Suprapubic skin (tissue), 4 donors: Measurements from ENCODE around the gene MAMLD1. TPM values are rescaled to one million over a fixed set of nuclear protein-coding genes. Genes with fewer than 3 reads are reported as not detected.

Experiments
- DNase-seq, 2 donors: peaks; one replicate each; pipeline ENCODE4 v3.0.0-alpha.2; 2019; ENCODE audit warnings: low spot score in 2 of 2
- H3K27ac ChIP-seq: fragments of 200-600 bp; sonication (generic); one replicate; pipeline ENCODE4 v1.5.1; 2019
- H3K27me3 ChIP-seq: fragments of 200-600 bp; sonication (generic); one replicate; pipeline ENCODE4 v1.5.1; 2019
- H3K36me3 ChIP-seq: fragments of 200-600 bp; sonication (generic); one replicate; pipeline ENCODE4 v1.5.1; 2019
- H3K4me1 ChIP-seq: fragments of 200-600 bp; sonication (generic); one replicate; pipeline ENCODE4 v1.5.1; 2019
- H3K4me3 ChIP-seq: fragments of 200-600 bp; sonication (generic); one replicate; pipeline ENCODE4 v1.5.1; 2019; ENCODE audit warnings: mild to moderate bottlenecking
- H3K9me3 ChIP-seq: fragments of 200-600 bp; sonication (generic); one replicate; pipeline ENCODE4 v1.5.1; 2019
- EP300 ChIP-seq: sonication (generic); formaldehyde crosslinking; IDR thresholded peaks from one replicate; pipeline ENCODE4 v1.6.1; 2017; ENCODE audit warnings: antibody characterized with exemption
- POLR2A ChIP-seq, 2 donors: fragments of 450-650 bp; IDR thresholded peaks; one replicate each; pipeline ENCODE4 v1.6.1; 2017; ENCODE audit warnings: antibody characterized with exemption in 2 of 2, mild to moderate bottlenecking in 2 of 2, moderate library complexity in 2 of 2
- POLR2AphosphoS5 ChIP-seq, 3 donors: sonication (generic); formaldehyde crosslinking; IDR thresholded peaks; one replicate each; pipeline ENCODE4 v1.6.1; 2017; ENCODE audit warnings: antibody characterized with exemption in 3 of 3
- WGBS: methylation state at CpG from one replicate; pipeline ENCODE4 v1.1.5; 2018; 5-methylcytosine and 5-hydroxymethylcytosine counted together
- total RNA-seq, 4 donors: library from RNA; depleted of rRNA; stranded (reverse); fragments of >200 nt; gene quantifications; one replicate each; pipeline ENCODE4 v1.1.0, GENCODE V29; 2016
- TF ChIP-seq, protein P1 (sequence below), 2 donors: fragments of 200-600 bp in 1 of 2; fragments of 450-650 bp in 1 of 2; sonication (generic) in 1 of 2; IDR thresholded peaks; one replicate each; pipeline ENCODE4 v1.5.1; 2016 to 2019; ENCODE audit warnings: antibody characterized with exemption in 2 of 2, mild to moderate bottlenecking in 1 of 2, moderate library complexity in 1 of 2

Gene MAMLD1
- total RNA-seq, 4 donors from 2014 or later = 0.68 to 4.5 (median 3.4) TPM

DNA sequence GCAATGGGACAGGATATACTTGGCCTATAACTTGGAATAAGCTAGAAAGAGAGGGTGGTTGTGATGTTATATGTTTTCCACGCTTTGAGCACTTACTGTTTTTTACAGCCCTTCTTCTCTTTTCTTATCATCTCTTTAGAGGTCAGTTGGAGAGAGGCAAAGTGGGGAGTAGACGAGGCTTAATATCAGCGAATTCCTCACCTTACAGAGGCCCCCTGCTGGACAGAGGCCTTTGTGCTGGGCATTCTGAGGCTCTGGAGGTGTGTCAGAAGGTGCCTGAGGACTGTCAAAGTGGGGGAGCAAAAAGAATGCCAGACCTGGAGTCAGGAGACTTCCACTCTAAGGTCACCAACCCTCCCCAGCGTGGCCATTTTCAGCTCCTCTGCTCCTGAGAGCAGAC lies 42.5 kb downstream of the MAMLD1 start:
- no peaks in the 10 kb centered on the region for H3K36me3 ChIP-seq
- no peak for DNase-seq
- no peak overlapping the region for H3K27ac ChIP-seq
- H3K27me3 ChIP-seq = no peaks in the 10 kb centered on the region
- no peaks in the 10 kb centered on the region for H3K9me3 ChIP-seq
- H3K4me3 ChIP-seq = no peak overlapping the region
- TF ChIP-seq POLR2A (IDR thresholded peaks at IDR 0.05) = no peak
- WGBS = 57% methylated on average over 4 of the region's 4 CpGs
- no peaks in the 10 kb centered on the region for H3K4me1 ChIP-seq

DNA sequence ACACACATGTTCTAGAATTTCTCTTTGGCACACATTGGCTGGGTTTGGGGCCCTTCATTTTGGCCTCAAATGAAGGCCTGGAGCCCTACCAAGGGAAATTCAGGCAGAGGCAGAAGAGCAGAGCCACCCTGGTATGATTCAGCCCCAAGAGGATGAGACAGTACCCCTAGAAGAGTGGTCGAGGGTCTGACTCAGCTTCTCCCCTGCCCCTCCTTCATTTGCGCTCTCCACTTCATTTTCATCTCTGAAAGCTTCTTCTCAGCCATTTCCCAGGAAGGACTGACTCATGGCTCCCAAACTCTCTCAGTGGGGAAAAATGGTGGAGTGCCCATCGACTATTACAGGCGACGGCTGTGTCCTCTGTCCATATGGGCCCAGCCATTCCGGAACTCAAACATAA lies 43.5 kb downstream of the MAMLD1 start:
- no peak for DNase-seq
- Histone ChIP-seq H3K27me3 (no peaks in the 10 kb centered on the region), H3K9me3 (no peaks in the 10 kb centered on the region), H3K4me3 (no peak overlapping the region), H3K4me1 (no peaks in the 10 kb centered on the region), H3K27ac (no peak overlapping the region), H3K36me3 (no peaks in the 10 kb centered on the region)
- WGBS = 84% methylated on average over 6 of the region's 6 CpGs
- no peak for TF ChIP-seq EP300
- no peak for TF ChIP-seq POLR2A (IDR thresholded peaks at IDR 0.05)
- no peak for TF ChIP-seq POLR2AphosphoS5 (IDR thresholded peaks at IDR 0.05)

DNA sequence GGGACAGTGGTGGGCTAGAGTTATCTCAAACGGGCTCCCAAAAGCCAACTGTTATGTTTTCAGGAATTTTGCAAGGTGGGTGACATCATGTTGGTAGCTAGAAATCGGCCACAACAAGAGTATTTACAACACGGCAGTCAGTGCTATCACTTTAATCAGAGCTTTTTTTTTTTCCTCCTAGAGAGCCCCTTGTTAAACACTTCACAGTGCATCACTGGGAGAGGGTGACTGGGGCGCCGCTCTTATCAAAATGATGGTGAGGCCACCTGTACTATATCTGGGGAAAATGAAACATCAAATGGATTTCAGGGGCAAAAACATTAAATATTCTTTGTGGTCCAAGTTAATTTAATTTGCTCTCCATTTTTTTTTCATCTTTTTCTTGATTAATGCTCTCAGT lies 44.9 kb downstream of the MAMLD1 start:
- WGBS = 74% methylated on average over 5 of the region's 5 CpGs

DNA sequence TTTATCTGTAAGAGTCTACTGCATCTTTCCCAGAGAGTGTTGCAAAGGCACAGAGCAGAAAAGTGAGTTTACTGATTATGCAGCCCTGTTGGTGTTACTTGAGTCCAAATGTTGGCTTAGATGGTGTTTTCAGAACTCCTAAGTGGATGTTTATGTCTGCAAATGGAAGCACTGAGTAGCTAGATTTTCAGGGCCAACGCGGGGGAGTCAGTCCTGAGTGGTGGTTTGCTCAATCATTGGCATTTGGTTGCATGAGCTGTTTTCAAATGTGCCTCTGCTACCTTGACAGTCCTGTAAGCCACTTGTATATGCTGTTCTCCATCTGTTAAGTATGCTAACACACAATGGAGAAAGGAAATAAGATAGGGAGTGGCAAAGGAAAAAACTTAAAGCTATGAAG lies 45.4 kb downstream of the MAMLD1 start:
- WGBS = 84% methylated on average over 2 of the region's 2 CpGs
- Histone ChIP-seq H3K27me3 (no peaks in the 10 kb centered on the region), H3K4me1 (no peaks in the 10 kb centered on the region), H3K9me3 (no peaks in the 10 kb centered on the region), H3K36me3 (no peaks in the 10 kb centered on the region), H3K27ac (no peak overlapping the region), H3K4me3 (no peak overlapping the region)
- no peak for DNase-seq
- TF ChIP-seq POLR2AphosphoS5 (IDR thresholded peaks at IDR 0.05) (no peak), POLR2A (IDR thresholded peaks at IDR 0.05) (no peak), EP300 (no peak)
- TF ChIP-seq, protein P1, sequence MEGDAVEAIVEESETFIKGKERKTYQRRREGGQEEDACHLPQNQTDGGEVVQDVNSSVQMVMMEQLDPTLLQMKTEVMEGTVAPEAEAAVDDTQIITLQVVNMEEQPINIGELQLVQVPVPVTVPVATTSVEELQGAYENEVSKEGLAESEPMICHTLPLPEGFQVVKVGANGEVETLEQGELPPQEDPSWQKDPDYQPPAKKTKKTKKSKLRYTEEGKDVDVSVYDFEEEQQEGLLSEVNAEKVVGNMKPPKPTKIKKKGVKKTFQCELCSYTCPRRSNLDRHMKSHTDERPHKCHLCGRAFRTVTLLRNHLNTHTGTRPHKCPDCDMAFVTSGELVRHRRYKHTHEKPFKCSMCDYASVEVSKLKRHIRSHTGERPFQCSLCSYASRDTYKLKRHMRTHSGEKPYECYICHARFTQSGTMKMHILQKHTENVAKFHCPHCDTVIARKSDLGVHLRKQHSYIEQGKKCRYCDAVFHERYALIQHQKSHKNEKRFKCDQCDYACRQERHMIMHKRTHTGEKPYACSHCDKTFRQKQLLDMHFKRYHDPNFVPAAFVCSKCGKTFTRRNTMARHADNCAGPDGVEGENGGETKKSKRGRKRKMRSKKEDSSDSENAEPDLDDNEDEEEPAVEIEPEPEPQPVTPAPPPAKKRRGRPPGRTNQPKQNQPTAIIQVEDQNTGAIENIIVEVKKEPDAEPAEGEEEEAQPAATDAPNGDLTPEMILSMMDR (IDR thresholded peaks at IDR 0.05) = no peak

More for the DNA sequence above, 44.9 kb downstream of the MAMLD1 start:
- TF ChIP-seq, protein P1 (IDR thresholded peaks at IDR 0.05) = no peak
- no peak for TF ChIP-seq POLR2AphosphoS5 (IDR thresholded peaks at IDR 0.05)
- TF ChIP-seq EP300 = no peak
- no peak for TF ChIP-seq POLR2A (IDR thresholded peaks at IDR 0.05)
- no peaks in the 10 kb centered on the region for H3K4me1 ChIP-seq
- DNase-seq = no peak
- no peak overlapping the region for H3K27ac ChIP-seq
- H3K27me3 ChIP-seq = no peaks in the 10 kb centered on the region
- H3K9me3 ChIP-seq = no peaks in the 10 kb centered on the region
- H3K4me3 ChIP-seq = no peak overlapping the region
- H3K36me3 ChIP-seq = no peaks in the 10 kb centered on the region

DNA sequence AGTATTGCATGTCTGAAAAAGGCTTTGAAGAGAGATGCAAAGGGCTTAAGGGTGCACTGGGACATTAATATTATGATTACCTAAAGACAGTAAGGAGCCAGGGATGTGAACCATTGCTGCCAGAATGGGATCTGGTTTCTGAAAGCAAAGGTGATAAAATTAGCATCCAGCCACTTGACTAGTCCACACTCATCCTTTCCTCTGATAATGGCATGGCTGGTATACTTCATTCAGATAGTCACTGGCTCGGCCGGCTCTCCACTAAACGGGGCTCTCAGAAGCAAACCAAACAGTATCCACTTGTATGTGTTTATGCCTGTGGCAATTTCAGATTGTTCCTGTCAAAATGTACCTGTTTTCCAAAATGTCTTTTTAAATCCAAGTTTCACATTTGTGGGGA lies 46.4 kb downstream of the MAMLD1 start:
- no peak for TF ChIP-seq EP300
- TF ChIP-seq, protein P1 (IDR thresholded peaks at IDR 0.05) = no peak
- no peak for TF ChIP-seq POLR2AphosphoS5 (IDR thresholded peaks at IDR 0.05)
- no peak for TF ChIP-seq POLR2A (IDR thresholded peaks at IDR 0.05)
- Histone ChIP-seq H3K4me1 (no peaks in the 10 kb centered on the region), H3K4me3 (no peak overlapping the region), H3K36me3 (no peaks in the 10 kb centered on the region), H3K27me3 (no peaks in the 10 kb centered on the region), H3K27ac (no peak overlapping the region), H3K9me3 (no peaks in the 10 kb centered on the region)
- 86% methylated on average over 3 of the region's 3 CpGs for WGBS
- no peak for DNase-seq

DNA sequence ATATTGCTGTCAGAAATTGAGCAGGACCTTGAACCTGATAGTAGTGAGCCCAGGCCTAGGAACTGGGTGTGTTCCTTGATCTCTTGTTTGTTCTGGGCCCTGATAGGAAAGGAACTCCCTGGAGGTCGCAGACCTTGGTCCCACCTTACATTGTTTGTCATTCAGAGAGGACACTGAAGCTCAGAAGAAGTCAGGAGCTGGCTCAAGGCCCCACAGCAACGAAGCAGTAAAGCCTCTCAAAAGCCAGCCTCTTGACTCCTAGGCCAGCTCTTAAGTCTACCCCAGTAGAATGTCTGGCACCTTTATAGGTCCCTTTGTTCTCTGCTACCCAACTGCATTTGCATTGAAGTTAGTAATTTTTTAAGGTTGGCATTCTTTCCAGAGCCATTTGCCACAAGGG lies 46.8 kb downstream of the MAMLD1 start:
- H3K27ac ChIP-seq = no peak overlapping the region
- no peaks in the 10 kb centered on the region for H3K27me3 ChIP-seq
- H3K36me3 ChIP-seq = no peaks in the 10 kb centered on the region
- WGBS = 62% methylated on average over 2 of the region's 2 CpGs
- H3K4me3 ChIP-seq = no peak overlapping the region
- no peaks in the 10 kb centered on the region for H3K9me3 ChIP-seq
- no peak for DNase-seq
- no peaks in the 10 kb centered on the region for H3K4me1 ChIP-seq
- TF ChIP-seq, protein P1 (IDR thresholded peaks at IDR 0.05) = no peak
- no peak for TF ChIP-seq POLR2A (IDR thresholded peaks at IDR 0.05)
- TF ChIP-seq EP300 = no peak
- no peak for TF ChIP-seq POLR2AphosphoS5 (IDR thresholded peaks at IDR 0.05)
